WTC11 (cell line): ENCODE data around the gene CD180. TPM values are rescaled to one million over a fixed set of nuclear protein-coding genes. Genes with fewer than 3 reads are reported as not detected.

Source experiments
- ATAC-seq: fragments of 200-7000 bp; cut with Tn5 transposase; 2 replicates; pipeline ENCODE4 v1.10.0; 2021; ENCODE audit warnings: mild to moderate bottlenecking, moderate library complexity
- CTCF ChIA-PET: fragments of 300-600 bp; sonication (Branson Sonifier 250); formaldehyde crosslinking; loops from one replicate; lab custom pipeline; 2021; ENCODE audit warnings: antibody characterized with exemption; lab: Charles Lee
- POLR2A ChIA-PET: fragments of 350-600 bp; sonication (Branson Sonifier 250); formaldehyde crosslinking; loops from one replicate; lab custom pipeline; 2021; ENCODE audit warnings: antibody characterized with exemption; lab: Charles Lee
- DNase-seq: peaks from one replicate; pipeline ENCODE4 v3.0.0; 2021; ENCODE audit warnings: low spot score
- H3K27ac Mint-ChIP-seq: 2 replicates; pipeline ENCODE4 v1.8.0; 2021; ENCODE audit warnings: mixed read lengths
- H3K27me3 Mint-ChIP-seq: 2 replicates; pipeline ENCODE4 v1.8.0; 2021; ENCODE audit warnings: low read depth, mild to moderate bottlenecking, moderate library complexity, mixed read lengths
- H3K36me3 Mint-ChIP-seq: 2 replicates; pipeline ENCODE4 v1.8.0; 2021; ENCODE audit warnings: mixed read lengths
- H3K4me1 Mint-ChIP-seq: 2 replicates; pipeline ENCODE4 v1.8.0; 2022; ENCODE audit warnings: mixed read lengths
- H3K4me3 Mint-ChIP-seq: 2 replicates; pipeline ENCODE4 v1.8.0; 2021; ENCODE audit warnings: mild to moderate bottlenecking, moderate library complexity, mixed read lengths
- H3K9me3 Mint-ChIP-seq: 2 replicates; pipeline ENCODE4 v1.8.0; 2021; ENCODE audit warnings: mixed read lengths
- AFF4 ChIP-seq: sonication (generic); formaldehyde crosslinking; IDR thresholded peaks from 2 replicates; pipeline ENCODE4 v1.8.1; 2023; ENCODE audit warnings: mild to moderate bottlenecking, missing genetic modification reagents, borderline replicate concordance
- ATF1 ChIP-seq: sonication (generic); formaldehyde crosslinking; IDR thresholded peaks from 2 replicates; pipeline ENCODE4 v1.8.1; 2023; ENCODE audit warnings: mild to moderate bottlenecking, moderate library complexity, missing genetic modification reagents
- EMX1 ChIP-seq: fragments of 250-450 bp; sonication (Bioruptor Pico); IDR thresholded peaks from 2 replicates; pipeline ENCODE4 v1.8.0; 2021; ENCODE audit warnings: mild to moderate bottlenecking
- FOXP1 ChIP-seq: sonication (generic); formaldehyde crosslinking; IDR thresholded peaks from 2 replicates; pipeline ENCODE4 v1.8.0; 2022; ENCODE audit warnings: missing genetic modification reagents, mild to moderate bottlenecking, moderate library complexity, borderline replicate concordance
- GRHL2 ChIP-seq: fragments of 250-450 bp; sonication (Bioruptor Pico); IDR thresholded peaks from 2 replicates; pipeline ENCODE4 v1.8.0; 2022; ENCODE audit warnings: mild to moderate bottlenecking, moderate library complexity; ENCODE audit not compliant: insufficient replicate concordance, severe bottlenecking
- JAZF1 ChIP-seq: fragments of 250-450 bp; sonication (Bioruptor Pico); IDR thresholded peaks from 2 replicates; pipeline ENCODE4 v1.9.0; 2021; ENCODE audit warnings: moderate library complexity, mild to moderate bottlenecking, inconsistent platforms
- KAT7 ChIP-seq: sonication (generic); formaldehyde crosslinking; IDR thresholded peaks from 2 replicates; pipeline ENCODE4 v1.8.1; 2023; ENCODE audit warnings: missing genetic modification reagents, mild to moderate bottlenecking, borderline replicate concordance
- PRDM15 ChIP-seq: sonication (generic); formaldehyde crosslinking; IDR thresholded peaks from 2 replicates; pipeline ENCODE4 v1.8.0; 2022; ENCODE audit warnings: missing genetic modification reagents
- PREB ChIP-seq: sonication (generic); formaldehyde crosslinking; IDR thresholded peaks from 2 replicates; pipeline ENCODE4 v1.8.1; 2022; ENCODE audit warnings: mild to moderate bottlenecking, missing genetic modification reagents, moderate library complexity, borderline replicate concordance
- ZBTB21 ChIP-seq: sonication (generic); formaldehyde crosslinking; IDR thresholded peaks from 2 replicates; pipeline ENCODE4 v1.8.1; 2023; ENCODE audit warnings: mild to moderate bottlenecking, missing genetic modification reagents, borderline replicate concordance
- ZNF219 ChIP-seq: sonication (generic); formaldehyde crosslinking; IDR thresholded peaks from 2 replicates; pipeline ENCODE4 v1.8.0; 2023; ENCODE audit warnings: missing genetic modification reagents, mild to moderate bottlenecking, borderline replicate concordance
- ZNF263 ChIP-seq: sonication (generic); formaldehyde crosslinking; IDR thresholded peaks from 2 replicates; pipeline ENCODE4 v1.8.1; 2022; ENCODE audit warnings: low read depth, mild to moderate bottlenecking, moderate library complexity, missing genetic modification reagents
- ZNF423 ChIP-seq: fragments of 250-450 bp; sonication (Bioruptor Pico); IDR thresholded peaks from 2 replicates; pipeline ENCODE4 v2.1.2; 2022; ENCODE audit warnings: mild to moderate bottlenecking, moderate library complexity
- ZNF425 ChIP-seq: fragments of 250-450 bp; sonication (Bioruptor Pico); conservative IDR thresholded peaks from 2 replicates; pipeline ENCODE4 v1.9.0; 2021; ENCODE audit warnings: mild to moderate bottlenecking
- total RNA-seq: library from RNA; stranded (reverse); gene quantifications from 3 replicates; pipeline ENCODE4 v1.2.3, GENCODE V29; 2021
- TF ChIP-seq, protein P1 (sequence below): sonication (generic); formaldehyde crosslinking; IDR thresholded peaks from 2 replicates; pipeline ENCODE4 v1.8.1; 2022; ENCODE audit warnings: low read depth, mild to moderate bottlenecking, moderate library complexity, missing genetic modification reagents, borderline replicate concordance
- TF ChIP-seq, protein P2 (sequence below): sonication (generic); formaldehyde crosslinking; IDR thresholded peaks from 2 replicates; pipeline ENCODE4 v1.8.0; 2023; ENCODE audit warnings: missing genetic modification reagents, mild to moderate bottlenecking, borderline replicate concordance

The CD180 gene
- total RNA-seq, 1 experiment from 2014 or later, result not detected

DNA sequence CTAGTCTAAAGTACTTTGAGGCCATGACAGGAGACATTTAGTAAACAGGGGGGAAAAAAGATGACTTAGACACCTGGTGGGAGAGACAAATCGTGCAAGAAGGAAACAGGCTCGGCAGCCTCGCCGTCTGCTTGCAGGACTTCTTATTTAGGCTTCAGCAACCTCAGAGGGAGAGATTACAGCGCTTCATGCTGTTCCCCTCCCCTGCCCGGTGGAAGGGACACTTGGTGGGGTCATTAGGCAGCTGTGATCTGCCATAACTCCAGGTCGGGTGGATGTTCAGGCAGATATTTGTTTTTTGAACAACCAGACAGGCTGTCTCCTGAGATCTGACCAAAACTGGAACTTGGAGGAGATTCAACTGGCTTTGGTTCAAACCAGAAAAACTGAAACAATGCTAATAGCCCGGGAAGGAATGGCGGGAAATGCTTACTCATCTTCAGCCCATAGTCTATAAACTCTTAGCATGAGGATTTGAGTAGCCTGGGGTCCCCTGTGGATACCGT lies 38.1 kb upstream of the CD180 start (continued):
- TF ChIP-seq ZNF425 (CRISPR knock-in tag), result no peak
- no peak for TF ChIP-seq KAT7 (CRISPR knock-in tag)
- no peak for TF ChIP-seq FOXP1
- TF ChIP-seq, protein P1, sequence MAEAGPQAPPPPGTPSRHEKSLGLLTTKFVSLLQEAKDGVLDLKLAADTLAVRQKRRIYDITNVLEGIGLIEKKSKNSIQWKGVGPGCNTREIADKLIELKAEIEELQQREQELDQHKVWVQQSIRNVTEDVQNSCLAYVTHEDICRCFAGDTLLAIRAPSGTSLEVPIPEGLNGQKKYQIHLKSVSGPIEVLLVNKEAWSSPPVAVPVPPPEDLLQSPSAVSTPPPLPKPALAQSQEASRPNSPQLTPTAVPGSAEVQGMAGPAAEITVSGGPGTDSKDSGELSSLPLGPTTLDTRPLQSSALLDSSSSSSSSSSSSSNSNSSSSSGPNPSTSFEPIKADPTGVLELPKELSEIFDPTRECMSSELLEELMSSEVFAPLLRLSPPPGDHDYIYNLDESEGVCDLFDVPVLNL, result no peak

GRCh38 chr5:67233075-67233474 lies 36.5 kb upstream of the CD180 start:
- Mint-ChIP-seq H3K27ac (no peak overlapping the region), H3K4me1 (peaks cover 12% of the 10 kb centered on the region), H3K9me3 (peaks cover 27% of the 10 kb centered on the region), H3K27me3 (peaks cover 19% of the 10 kb centered on the region), H3K36me3 (peaks cover 14% of the 10 kb centered on the region), H3K4me3 (peak overlapping the region; percentile 26; the same call in 1 of the 2 replicates)
- ATAC-seq (peak; percentile 50; the same call in 1 of the 2 replicates), DNase-seq (no peak)
- CTCF ChIA-PET, result interaction anchor here (0.6 to 1.0 kb wide), 2 partner anchors 13 to 1147 kb away, joined by 3 read pairs; no protein-coding TSS in a partner anchor
- TF ChIP-seq ZBTB21 (no peak), ZNF423 (CRISPR knock-in tag) (peak; percentile 25; the same call in 1 of the 2 replicates)
- POLR2A ChIA-PET, result interaction anchor here (0.6 kb wide), 1 partner anchor 1019 kb away, joined by 3 read pairs; no protein-coding TSS in a partner anchor

DNA sequence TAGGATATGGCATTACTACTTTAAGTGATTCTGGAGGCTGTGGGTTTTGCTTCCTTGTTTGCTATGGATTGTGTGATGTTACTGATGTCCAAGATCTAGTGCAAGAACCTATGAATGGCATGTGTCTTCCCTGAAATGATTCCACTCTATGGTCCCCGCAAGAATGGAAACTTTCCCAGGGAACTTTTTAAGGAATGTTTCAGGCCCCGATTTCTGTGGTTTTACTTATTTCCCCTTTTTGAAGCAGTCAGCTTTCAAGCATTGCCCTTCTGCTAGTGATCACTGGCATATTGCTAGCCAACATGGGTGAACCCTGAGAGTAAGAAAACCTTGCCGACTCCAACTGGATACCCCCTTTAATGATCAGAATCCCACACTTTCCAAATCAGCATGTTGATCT lies 26.6 kb upstream of the CD180 start:
- ATAC-seq (no peak), DNase-seq (no peak)
- ChIA-PET POLR2A (no interaction called here), CTCF (no interaction called here)
- no peak overlapping the region for H3K4me3 Mint-ChIP-seq
- H3K4me1 Mint-ChIP-seq, result no peaks in the 10 kb centered on the region
- peaks cover 3% of the 10 kb centered on the region for H3K9me3 Mint-ChIP-seq
- H3K36me3 Mint-ChIP-seq, result no peaks in the 10 kb centered on the region
- H3K27me3 Mint-ChIP-seq, result no peaks in the 10 kb centered on the region; the same call in 1 of the 2 replicates
- H3K27ac Mint-ChIP-seq, result no peak overlapping the region
- TF ChIP-seq ATF1 (CRISPR knock-in tag), result no peak
- no peak for TF ChIP-seq ZNF263 (CRISPR knock-in tag)
- no peak for TF ChIP-seq PRDM15
- TF ChIP-seq, protein P2, sequence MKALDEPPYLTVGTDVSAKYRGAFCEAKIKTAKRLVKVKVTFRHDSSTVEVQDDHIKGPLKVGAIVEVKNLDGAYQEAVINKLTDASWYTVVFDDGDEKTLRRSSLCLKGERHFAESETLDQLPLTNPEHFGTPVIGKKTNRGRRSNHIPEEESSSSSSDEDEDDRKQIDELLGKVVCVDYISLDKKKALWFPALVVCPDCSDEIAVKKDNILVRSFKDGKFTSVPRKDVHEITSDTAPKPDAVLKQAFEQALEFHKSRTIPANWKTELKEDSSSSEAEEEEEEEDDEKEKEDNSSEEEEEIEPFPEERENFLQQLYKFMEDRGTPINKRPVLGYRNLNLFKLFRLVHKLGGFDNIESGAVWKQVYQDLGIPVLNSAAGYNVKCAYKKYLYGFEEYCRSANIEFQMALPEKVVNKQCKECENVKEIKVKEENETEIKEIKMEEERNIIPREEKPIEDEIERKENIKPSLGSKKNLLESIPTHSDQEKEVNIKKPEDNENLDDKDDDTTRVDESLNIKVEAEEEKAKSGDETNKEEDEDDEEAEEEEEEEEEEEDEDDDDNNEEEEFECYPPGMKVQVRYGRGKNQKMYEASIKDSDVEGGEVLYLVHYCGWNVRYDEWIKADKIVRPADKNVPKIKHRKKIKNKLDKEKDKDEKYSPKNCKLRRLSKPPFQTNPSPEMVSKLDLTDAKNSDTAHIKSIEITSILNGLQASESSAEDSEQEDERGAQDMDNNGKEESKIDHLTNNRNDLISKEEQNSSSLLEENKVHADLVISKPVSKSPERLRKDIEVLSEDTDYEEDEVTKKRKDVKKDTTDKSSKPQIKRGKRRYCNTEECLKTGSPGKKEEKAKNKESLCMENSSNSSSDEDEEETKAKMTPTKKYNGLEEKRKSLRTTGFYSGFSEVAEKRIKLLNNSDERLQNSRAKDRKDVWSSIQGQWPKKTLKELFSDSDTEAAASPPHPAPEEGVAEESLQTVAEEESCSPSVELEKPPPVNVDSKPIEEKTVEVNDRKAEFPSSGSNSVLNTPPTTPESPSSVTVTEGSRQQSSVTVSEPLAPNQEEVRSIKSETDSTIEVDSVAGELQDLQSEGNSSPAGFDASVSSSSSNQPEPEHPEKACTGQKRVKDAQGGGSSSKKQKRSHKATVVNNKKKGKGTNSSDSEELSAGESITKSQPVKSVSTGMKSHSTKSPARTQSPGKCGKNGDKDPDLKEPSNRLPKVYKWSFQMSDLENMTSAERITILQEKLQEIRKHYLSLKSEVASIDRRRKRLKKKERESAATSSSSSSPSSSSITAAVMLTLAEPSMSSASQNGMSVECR (CRISPR knock-in tag), result no peak
- TF ChIP-seq GRHL2 (CRISPR knock-in tag), result no peak
- no peak for TF ChIP-seq PREB (CRISPR knock-in tag)
- TF ChIP-seq ZNF219 (CRISPR knock-in tag), result no peak
- TF ChIP-seq AFF4 (CRISPR knock-in tag), result no peak
- TF ChIP-seq EMX1 (CRISPR knock-in tag), result no peak
- TF ChIP-seq JAZF1 (CRISPR knock-in tag), result no peak
